ENCODE measurements around the gene BHMT2. TPM values are rescaled to one million over a fixed set of nuclear protein-coding genes. Genes with fewer than 3 reads are reported as not detected.

BHMT2 gene
- total RNA-seq, 1 experiment from 2014 or later = not detected

DNA sequence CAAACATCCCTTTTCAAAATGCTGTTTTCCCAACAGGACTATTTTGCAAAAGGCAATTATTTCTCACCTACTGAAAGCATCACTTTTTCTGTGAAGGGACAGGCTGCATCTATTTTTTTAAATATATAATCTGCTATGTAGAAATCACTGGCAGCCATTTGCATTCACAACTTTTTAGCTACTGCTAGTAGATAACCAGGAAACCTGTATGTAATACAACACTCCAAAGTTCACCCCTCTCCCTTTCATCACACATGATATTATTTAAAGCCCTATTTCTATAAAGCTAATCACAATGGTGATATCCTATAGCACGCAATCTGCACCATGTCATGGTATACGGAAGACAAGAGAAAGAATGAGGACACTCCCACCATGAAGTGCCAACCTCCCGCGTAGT lies 9.9 kb upstream of the BHMT2 start:
- CTCF ChIA-PET = interaction anchor here (0.6 to 0.7 kb wide), 2 partner anchors 459 to 554 kb away, joined by 3 to 4 read pairs; no protein-coding TSS in a partner anchor
- no peaks in the 10 kb centered on the region for H3K36me3 Mint-ChIP-seq (ENCODE audit: insufficient read depth, unreplicated experiment)
- H3K27ac Mint-ChIP-seq (ENCODE audit: unreplicated experiment) = no peak overlapping the region
- intact Hi-C loops (cut with micrococcal nuclease; ENCODE audit: unreplicated experiment) = no loop called here
- no peaks in the 10 kb centered on the region for H3K27me3 Mint-ChIP-seq (ENCODE audit: unreplicated experiment)
- BruUV-seq (replicated peaks) = no TSS peak
- no peaks in the 10 kb centered on the region for H3K9me3 Mint-ChIP-seq (ENCODE audit: low read depth, unreplicated experiment)
- H3K4me3 Mint-ChIP-seq (ENCODE audit: low read depth, unreplicated experiment) = no peak overlapping the region
- H3K4me1 Mint-ChIP-seq (ENCODE audit: low read depth, unreplicated experiment) = peaks cover 8% of the 10 kb centered on the region
- DNase-seq = no peak
- no peak for TF ChIP-seq CTCF (IDR thresholded peaks at IDR 0.05; ENCODE audit: unreplicated experiment)

GRCh38 chr5:79062436-79062835 lies 7.1 kb upstream of the BHMT2 start:
- CTCF ChIA-PET = no interaction called here
- H3K36me3 Mint-ChIP-seq (ENCODE audit: insufficient read depth, unreplicated experiment) = no peaks in the 10 kb centered on the region
- no peak for TF ChIP-seq CTCF (IDR thresholded peaks at IDR 0.05; ENCODE audit: unreplicated experiment)
- no TSS peak for BruUV-seq (replicated peaks)
- H3K4me1 Mint-ChIP-seq (ENCODE audit: low read depth, unreplicated experiment) = peaks cover 8% of the 10 kb centered on the region
- no peaks in the 10 kb centered on the region for H3K27me3 Mint-ChIP-seq (ENCODE audit: unreplicated experiment)
- H3K9me3 Mint-ChIP-seq (ENCODE audit: low read depth, unreplicated experiment) = no peaks in the 10 kb centered on the region
- H3K4me3 Mint-ChIP-seq (ENCODE audit: low read depth, unreplicated experiment) = no peak overlapping the region
- H3K27ac Mint-ChIP-seq (ENCODE audit: unreplicated experiment) = no peak overlapping the region
- intact Hi-C loops (cut with micrococcal nuclease; ENCODE audit: unreplicated experiment) = no loop called here
- DNase-seq = no peak

DNA sequence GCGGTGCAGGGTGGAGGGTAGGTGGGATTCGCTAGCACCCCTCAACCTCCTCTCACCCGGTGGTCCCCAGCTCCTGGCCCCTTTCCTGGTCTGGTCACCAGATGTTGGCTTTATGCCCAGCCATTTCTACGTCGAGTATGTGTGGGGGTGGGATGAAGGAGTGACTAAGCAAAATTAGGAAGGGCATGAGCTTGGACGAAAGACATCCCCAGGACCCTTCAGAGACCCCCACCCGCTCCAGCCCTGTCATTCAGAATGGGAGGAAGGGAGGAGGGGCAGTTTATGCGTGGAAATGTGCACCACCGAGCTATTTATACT lies 742 bp downstream of the BHMT2 start:
- H3K27ac Mint-ChIP-seq (ENCODE audit: unreplicated experiment) = no peak overlapping the region
- DNase-seq = no peak
- H3K27me3 Mint-ChIP-seq (ENCODE audit: unreplicated experiment) = no peaks in the 10 kb centered on the region
- H3K4me1 Mint-ChIP-seq (ENCODE audit: low read depth, unreplicated experiment) = no peaks in the 10 kb centered on the region
- H3K4me3 Mint-ChIP-seq (ENCODE audit: low read depth, unreplicated experiment) = no peak overlapping the region
- BruUV-seq (replicated peaks) = no TSS peak
- CTCF ChIA-PET = no interaction called here
- no peak for TF ChIP-seq CTCF (IDR thresholded peaks at IDR 0.05; ENCODE audit: unreplicated experiment)
- peaks cover 3% of the 10 kb centered on the region for H3K9me3 Mint-ChIP-seq (ENCODE audit: low read depth, unreplicated experiment)
- no peaks in the 10 kb centered on the region for H3K36me3 Mint-ChIP-seq (ENCODE audit: insufficient read depth, unreplicated experiment)
- intact Hi-C loops (cut with micrococcal nuclease; ENCODE audit: unreplicated experiment) = no loop called here

GRCh38 chr5:79074641-79075040 lies 5.1 kb downstream of the BHMT2 start:
- H3K36me3 Mint-ChIP-seq (ENCODE audit: insufficient read depth, unreplicated experiment) = no peaks in the 10 kb centered on the region
- H3K27ac Mint-ChIP-seq (ENCODE audit: unreplicated experiment) = no peak overlapping the region
- no peak for DNase-seq
- CTCF ChIA-PET = interaction anchor here (1.0 kb wide), 1 partner anchor 49 kb away, joined by 5 read pairs; no protein-coding TSS in a partner anchor
- intact Hi-C loops (cut with micrococcal nuclease; ENCODE audit: unreplicated experiment) = no loop called here
- H3K4me1 Mint-ChIP-seq (ENCODE audit: low read depth, unreplicated experiment) = no peaks in the 10 kb centered on the region
- no TSS peak for BruUV-seq (replicated peaks)
- no peaks in the 10 kb centered on the region for H3K27me3 Mint-ChIP-seq (ENCODE audit: unreplicated experiment)
- no peak for TF ChIP-seq CTCF (IDR thresholded peaks at IDR 0.05; ENCODE audit: unreplicated experiment)
- H3K9me3 Mint-ChIP-seq (ENCODE audit: low read depth, unreplicated experiment) = peaks cover 3% of the 10 kb centered on the region
- H3K4me3 Mint-ChIP-seq (ENCODE audit: low read depth, unreplicated experiment) = no peak overlapping the region

All from Calu3 (cell line).